Breast epithelium (tissue), 4 donors: ENCODE measurements around the gene LRRC4C. TPM values are rescaled to one million over a fixed set of nuclear protein-coding genes. Genes with fewer than 3 reads are reported as not detected.

ENCODE experiments used
- DNase-seq, 2 donors: peaks; one replicate each; pipeline ENCODE4 v3.0.0-alpha.2; 2019; ENCODE audit warnings: low spot score in 2 of 2
- H3K27ac ChIP-seq, 2 donors: fragments of 200-600 bp; sonication (generic) in 1 of 2; one replicate each; pipeline ENCODE4 v1.5.1; 2016 to 2019; ENCODE audit warnings: mild to moderate bottlenecking in 1 of 2
- H3K27me3 ChIP-seq, 2 donors: fragments of 200-600 bp; sonication (generic) in 1 of 2; one replicate each; pipeline versions ENCODE4 v1.5.1 to v1.6.0; 2017 to 2019; ENCODE audit warnings: control low read depth in 1 of 2, mild to moderate bottlenecking in 1 of 2
- H3K36me3 ChIP-seq: fragments of 200-600 bp; one replicate; pipeline ENCODE4 v1.5.1; 2019
- H3K4me1 ChIP-seq, 2 donors: fragments of 200-600 bp; sonication (generic); one replicate each; pipeline ENCODE4 v1.5.1; 2016 to 2019; ENCODE audit warnings: control low read depth in 1 of 2
- H3K4me3 ChIP-seq, 3 donors: fragments of 200-600 bp; sonication (generic); 1 replicate in 2 of 3; 2 replicates in 1 of 3; pipeline ENCODE4 v1.5.1; 2016 to 2019; ENCODE audit warnings: mild to moderate bottlenecking in 3 of 3, moderate library complexity in 2 of 3
- H3K9me3 ChIP-seq, 2 donors: fragments of 200-600 bp; sonication (generic) in 1 of 2; one replicate each; pipeline ENCODE4 v1.5.1; 2016 to 2019; ENCODE audit warnings: control low read depth in 1 of 2
- CTCF ChIP-seq, 3 donors: fragments of 450-650 bp; IDR thresholded peaks; one replicate each; pipeline ENCODE4 v1.5.1; 2016 to 2017; ENCODE audit warnings: antibody characterized with exemption in 3 of 3, mild to moderate bottlenecking in 3 of 3, moderate library complexity in 3 of 3
- POLR2A ChIP-seq: fragments of 450-650 bp; IDR thresholded peaks from one replicate; pipeline ENCODE4 v1.6.1; 2016; ENCODE audit warnings: antibody characterized with exemption, mild to moderate bottlenecking, moderate library complexity
- POLR2AphosphoS5 ChIP-seq, 3 donors: sonication (generic); formaldehyde crosslinking; IDR thresholded peaks; one replicate each; pipeline ENCODE4 v1.6.1; 2017; ENCODE audit warnings: antibody characterized with exemption in 3 of 3
- intact Hi-C: fragments of 100-400 bp; cut with DNase I; formaldehyde crosslinking; loops from one replicate; pipeline ENCODE4 v1.15.1; 2023; ENCODE audit warnings: low total_unique reads
- total RNA-seq, 3 donors: library from RNA; depleted of rRNA; stranded (reverse); fragments of >200 nt; gene quantifications; one replicate each; pipeline ENCODE4 v1.1.0, GENCODE V29; 2016

Gene LRRC4C
- total RNA-seq, 3 donors from 2014 or later, result 2.9 to 15.4 (median 6.6) TPM

DNA sequence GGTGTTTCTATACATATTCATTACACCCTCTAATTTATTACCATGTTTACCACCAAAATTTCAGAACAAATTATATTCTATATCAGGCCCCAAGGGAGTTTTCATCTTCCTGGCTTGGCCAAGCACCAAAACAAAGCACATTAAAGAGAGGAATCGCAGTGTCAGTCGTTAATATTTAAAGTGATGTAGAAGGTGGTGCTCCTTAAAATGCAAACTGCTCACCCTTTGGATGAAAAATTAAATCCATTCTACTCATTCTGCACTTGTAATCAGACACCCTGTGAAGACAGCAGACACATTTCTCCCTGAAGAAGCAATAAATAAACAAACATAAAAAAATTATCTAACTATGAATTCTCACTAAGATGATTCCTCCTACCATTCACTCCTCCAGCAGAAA lies 113.4 kb downstream of the LRRC4C start:
- intact Hi-C loops, result no loop called here
- Histone ChIP-seq H3K27ac (no peak overlapping the region), H3K4me1 (no peaks in the 10 kb centered on the region), H3K36me3 (no peaks in the 10 kb centered on the region), H3K27me3 (no peaks in the 10 kb centered on the region), H3K4me3 (no peak overlapping the region), H3K9me3 (no peaks in the 10 kb centered on the region)
- no peak for TF ChIP-seq CTCF (IDR thresholded peaks at IDR 0.05)
- TF ChIP-seq POLR2A, result no peak
- TF ChIP-seq POLR2AphosphoS5 (IDR thresholded peaks at IDR 0.05), result no peak
- no peak for DNase-seq

DNA sequence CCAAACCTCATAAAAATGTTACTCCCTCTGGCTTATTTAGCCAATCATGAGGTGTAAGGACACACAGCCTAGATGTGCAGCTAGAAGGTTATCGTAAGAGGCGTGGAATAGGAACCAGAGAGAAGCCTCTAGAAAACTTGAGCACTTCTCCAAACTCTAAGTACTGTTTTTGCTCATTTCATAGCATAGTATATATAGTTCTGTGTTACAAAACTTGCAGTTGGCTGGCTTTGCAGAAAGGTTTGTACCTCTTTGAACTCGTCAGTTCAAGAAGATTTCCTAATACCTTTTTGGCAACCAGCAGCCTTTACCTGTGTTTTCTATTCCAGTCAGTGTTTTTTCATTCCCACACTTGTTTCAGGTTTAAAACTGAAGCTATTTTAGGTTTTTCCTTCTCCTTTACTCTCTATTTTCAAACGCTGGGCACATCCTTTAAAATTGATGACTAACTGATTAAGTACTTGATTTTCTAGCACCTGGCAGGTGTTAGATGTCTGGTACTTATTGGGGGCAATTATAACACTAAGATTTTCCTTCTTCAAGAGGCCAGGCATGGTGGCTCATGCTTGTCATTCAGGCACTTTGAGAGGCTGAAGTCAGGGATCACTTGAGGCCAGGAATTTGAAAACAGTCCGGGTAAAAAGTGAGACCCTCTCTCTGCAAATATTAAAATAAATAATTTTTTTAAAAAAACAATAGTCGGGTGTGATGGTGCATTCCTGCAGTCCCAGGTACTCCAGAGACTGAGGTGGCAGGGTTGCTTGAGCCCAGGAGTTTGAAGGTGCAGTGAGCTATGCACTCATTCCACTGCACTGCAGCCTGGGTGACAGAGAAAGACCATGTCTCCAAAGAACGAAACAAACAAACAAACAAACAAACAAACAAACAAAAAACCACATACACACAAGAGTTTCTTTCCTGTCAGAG lies 125.2 kb downstream of the LRRC4C start:
- Histone ChIP-seq H3K36me3 (no peaks in the 10 kb centered on the region), H3K27ac (no peak overlapping the region), H3K9me3 (no peaks in the 10 kb centered on the region), H3K27me3 (no peaks in the 10 kb centered on the region), H3K4me3 (no peak overlapping the region), H3K4me1 (no peaks in the 10 kb centered on the region)
- DNase-seq, result no peak
- intact Hi-C loops, result no loop called here
- TF ChIP-seq CTCF (IDR thresholded peaks at IDR 0.05), result no peak
- no peak for TF ChIP-seq POLR2AphosphoS5 (IDR thresholded peaks at IDR 0.05)
- no peak for TF ChIP-seq POLR2A

- Histone ChIP-seq H3K27ac (no peak overlapping the region), H3K4me3 (no peak overlapping the region), H3K36me3 (no peaks in the 10 kb centered on the region), H3K9me3 (no peaks in the 10 kb centered on the region), H3K27me3 (no peaks in the 10 kb centered on the region), H3K4me1 (no peaks in the 10 kb centered on the region)
- intact Hi-C loops, result no loop called here
- TF ChIP-seq CTCF (IDR thresholded peaks at IDR 0.05) (no peak), POLR2AphosphoS5 (IDR thresholded peaks at IDR 0.05) (no peak), POLR2A (no peak)
- no peak for DNase-seq
Observed at GRCh38 chr11:41333357-41333756, 126.1 kb downstream of the LRRC4C start.

- TF ChIP-seq CTCF (IDR thresholded peaks at IDR 0.05), result no peak
- TF ChIP-seq POLR2A, result no peak
- TF ChIP-seq POLR2AphosphoS5 (IDR thresholded peaks at IDR 0.05), result no peak
- Histone ChIP-seq H3K4me3 (no peak overlapping the region), H3K27me3 (no peaks in the 10 kb centered on the region), H3K36me3 (no peaks in the 10 kb centered on the region), H3K9me3 (no peaks in the 10 kb centered on the region), H3K4me1 (no peaks in the 10 kb centered on the region), H3K27ac (no peak overlapping the region)
- intact Hi-C loops, result no loop called here
- DNase-seq, result no peak
Observed at GRCh38 chr11:41328324-41328723, 131.1 kb downstream of the LRRC4C start.

DNA sequence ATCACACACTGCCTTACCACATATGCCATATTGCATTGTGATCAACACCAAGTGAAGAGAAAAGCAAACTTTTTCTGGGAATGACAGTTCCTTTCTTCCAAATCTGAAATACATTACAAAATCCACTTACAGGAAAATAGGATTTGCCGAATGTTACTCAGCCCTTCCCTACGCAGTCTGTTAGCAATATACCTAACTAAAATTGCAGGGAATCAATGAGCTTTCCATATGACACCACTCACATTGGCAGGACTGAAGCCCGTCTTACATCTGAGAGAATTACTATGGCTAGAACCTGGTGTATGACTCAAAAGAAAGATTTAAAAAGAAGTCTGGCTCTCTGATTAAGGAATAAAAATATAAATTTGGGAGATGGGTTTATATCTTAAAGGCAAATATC lies 136.0 kb downstream of the LRRC4C start:
- H3K27me3 ChIP-seq, result no peaks in the 10 kb centered on the region
- TF ChIP-seq POLR2A (no peak), CTCF (IDR thresholded peaks at IDR 0.05) (no peak), POLR2AphosphoS5 (IDR thresholded peaks at IDR 0.05) (no peak)
- H3K27ac ChIP-seq, result no peak overlapping the region
- no peaks in the 10 kb centered on the region for H3K4me1 ChIP-seq
- intact Hi-C loops, result no loop called here
- DNase-seq, result no peak
- H3K4me3 ChIP-seq, result no peak overlapping the region
- H3K9me3 ChIP-seq, result no peaks in the 10 kb centered on the region
- H3K36me3 ChIP-seq, result no peaks in the 10 kb centered on the region
